Neural cell (in vitro differentiated cells): ENCODE measurements around the gene ADM. TPM values are rescaled to one million over a fixed set of nuclear protein-coding genes. Genes with fewer than 3 reads are reported as not detected.

Source experiments
- H2AFZ ChIP-seq: fragments of 200-600, 300-800 bp; sonication (generic), shearing (Covaris generic); 2 replicates; pipeline ENCODE4 v1.6.0; 2014; ENCODE audit warnings: low read depth, mild to moderate bottlenecking, antibody characterized with exemption, low read length, moderate library complexity
- H3F3A ChIP-seq: fragments of 200-600 bp; shearing (Covaris generic); 2 replicates; pipeline ENCODE4 v1.6.1; 2016; ENCODE audit warnings: mild to moderate bottlenecking, moderate library complexity, mixed read lengths, antibody characterized with exemption, low read length; ENCODE audit not compliant: insufficient read depth, poor library complexity, severe bottlenecking
- H3K27ac ChIP-seq: fragments of 200-600, 300-800 bp; sonication (generic), shearing (Covaris generic); 2 replicates; pipeline ENCODE4 v1.5.1; 2014; ENCODE audit warnings: mild to moderate bottlenecking, low read length, moderate library complexity
- H3K27me3 ChIP-seq: fragments of 300-800, 200-600 bp; sonication (generic), shearing (Covaris generic); 2 replicates; pipeline ENCODE4 v1.6.0; 2014; ENCODE audit warnings: mild to moderate bottlenecking, low read depth, low read length, moderate library complexity; ENCODE audit not compliant: insufficient read depth
- H3K36me3 ChIP-seq: fragments of 300-800, 200-600 bp; sonication (generic), shearing (Covaris generic); 2 replicates; pipeline ENCODE4 v1.5.1; 2014; ENCODE audit warnings: mild to moderate bottlenecking, antibody characterized with exemption, low read length, moderate library complexity; ENCODE audit not compliant: insufficient read depth
- H3K4me2 ChIP-seq: fragments of 300-800, 200-600 bp; sonication (generic), shearing (Covaris generic); 2 replicates; pipeline ENCODE4 v1.6.0; 2014; ENCODE audit warnings: mild to moderate bottlenecking, low read length
- H3K4me3 ChIP-seq: fragments of 300-800, 200-600 bp; sonication (generic), shearing (Covaris generic); 2 replicates; pipeline ENCODE4 v1.5.1; 2014; ENCODE audit warnings: mild to moderate bottlenecking, low read length, moderate library complexity
- H3K79me2 ChIP-seq: fragments of 200-600 bp; shearing (Covaris generic); replicated peaks from 2 replicates; pipeline ENCODE4 v1.6.0; 2014; ENCODE audit warnings: mild to moderate bottlenecking, low read length, moderate library complexity; ENCODE audit not compliant: insufficient read depth
- H3K9ac ChIP-seq: fragments of 300-800, 200-600 bp; sonication (generic), shearing (Covaris generic); 2 replicates; pipeline ENCODE4 v1.6.1; 2016; ENCODE audit warnings: mild to moderate bottlenecking, low read length, mixed read lengths
- H3K9me2 ChIP-seq: fragments of 200-600 bp; shearing (Covaris generic); 2 replicates; pipeline ENCODE4 v1.6.1; 2016; ENCODE audit warnings: mild to moderate bottlenecking, low read length, mixed read lengths; ENCODE audit not compliant: insufficient read depth
- H3K9me3 ChIP-seq: fragments of 200-600, 300-800 bp; sonication (generic), shearing (Covaris generic); 2 replicates; pipeline ENCODE4 v1.6.1; 2016; ENCODE audit warnings: mild to moderate bottlenecking, mixed run types, low read length, moderate library complexity, mixed read lengths
- H4K20me1 ChIP-seq: fragments of 200-600 bp; shearing (Covaris generic); 2 replicates; pipeline ENCODE4 v1.6.1; 2016; ENCODE audit warnings: mild to moderate bottlenecking, mixed run types; ENCODE audit not compliant: insufficient read depth
- EP300 ChIP-seq: fragments of 450-650 bp; conservative IDR thresholded peaks from 2 replicates; pipeline ENCODE4 v1.6.1; 2014; ENCODE audit warnings: antibody characterized with exemption, mild to moderate bottlenecking, moderate library complexity; ENCODE audit not compliant: poor library complexity, severe bottlenecking
- EZH2 ChIP-seq: fragments of 200-600, 300-800 bp; shearing (Covaris generic), sonication (generic); IDR thresholded peaks from 2 replicates; pipeline ENCODE4 v1.6.1; 2014; ENCODE audit warnings: antibody characterized with exemption, low read length, borderline replicate concordance, mild to moderate bottlenecking; ENCODE audit not compliant: insufficient read depth, poor library complexity, severe bottlenecking
- MXI1 ChIP-seq: fragments of 450-650 bp; conservative IDR thresholded peaks from 2 replicates; pipeline ENCODE4 v1.6.1; 2014; ENCODE audit warnings: antibody characterized with exemption, mild to moderate bottlenecking; ENCODE audit not compliant: poor library complexity, severe bottlenecking
- POLR2AphosphoS5 ChIP-seq: IDR thresholded peaks from 2 replicates; pipeline ENCODE4 v1.6.1; 2012
- RAD21 ChIP-seq: fragments of 450-650 bp; conservative IDR thresholded peaks from 2 replicates; pipeline ENCODE4 v1.6.1; 2014; ENCODE audit warnings: antibody characterized with exemption, mild to moderate bottlenecking, moderate library complexity
- SMC3 ChIP-seq: fragments of 450-650 bp; conservative IDR thresholded peaks from 2 replicates; pipeline ENCODE4 v1.6.1; 2014; ENCODE audit warnings: antibody characterized with exemption, mild to moderate bottlenecking, moderate library complexity; ENCODE audit not compliant: poor library complexity
- TAF1 ChIP-seq: IDR thresholded peaks from 2 replicates; pipeline ENCODE4 v1.6.1; 2012; ENCODE audit warnings: low read depth
- polyA plus RNA-seq: library from polyadenylated mRNA; depleted of rRNA; stranded (reverse); fragments of >200 nt; gene quantifications from 2 replicates; pipeline ENCODE4 v1.2.3, GENCODE V29; 2014
- TF ChIP-seq, protein P1 (sequence below): fragments of 450-650 bp; IDR thresholded peaks from 2 replicates; pipeline ENCODE4 v1.5.1; 2014; ENCODE audit warnings: antibody characterized with exemption, mild to moderate bottlenecking, moderate library complexity; ENCODE audit not compliant: poor library complexity, severe bottlenecking
- TF ChIP-seq, protein P2 (sequence below): IDR thresholded peaks from 2 replicates; pipeline ENCODE4 v1.6.1; 2012; ENCODE audit warnings: borderline replicate concordance

Gene ADM
- polyA plus RNA-seq, 1 donor from 2014 or later, result 1.6 TPM

DNA sequence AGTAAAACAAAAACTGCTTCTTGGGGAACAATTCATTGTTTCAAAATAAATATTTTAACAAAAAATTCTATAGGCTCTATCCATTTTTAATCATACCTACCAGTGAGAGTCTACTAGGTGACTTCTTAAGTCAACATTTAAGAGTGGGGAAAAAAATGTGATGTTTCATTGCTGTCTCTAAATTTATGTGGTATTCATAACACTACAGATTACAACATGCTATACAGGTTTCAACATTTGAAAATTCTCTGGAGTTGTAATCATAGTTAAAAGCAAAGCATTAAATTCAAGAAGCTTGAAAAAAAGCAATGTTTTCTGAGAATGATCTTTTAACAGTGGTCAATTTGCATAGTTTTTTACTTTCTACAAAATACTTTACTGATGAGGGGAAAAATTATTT lies 29.2 kb upstream of the ADM start:
- no peaks in the 10 kb centered on the region for H3K9me2 ChIP-seq
- H3K9me3 ChIP-seq, result no peaks in the 10 kb centered on the region
- TF ChIP-seq POLR2AphosphoS5 (no peak), EZH2 (no peak), EP300 (no peak), RAD21 (no peak), TAF1 (no peak), MXI1 (no peak), SMC3 (no peak)
- TF ChIP-seq, protein P1, sequence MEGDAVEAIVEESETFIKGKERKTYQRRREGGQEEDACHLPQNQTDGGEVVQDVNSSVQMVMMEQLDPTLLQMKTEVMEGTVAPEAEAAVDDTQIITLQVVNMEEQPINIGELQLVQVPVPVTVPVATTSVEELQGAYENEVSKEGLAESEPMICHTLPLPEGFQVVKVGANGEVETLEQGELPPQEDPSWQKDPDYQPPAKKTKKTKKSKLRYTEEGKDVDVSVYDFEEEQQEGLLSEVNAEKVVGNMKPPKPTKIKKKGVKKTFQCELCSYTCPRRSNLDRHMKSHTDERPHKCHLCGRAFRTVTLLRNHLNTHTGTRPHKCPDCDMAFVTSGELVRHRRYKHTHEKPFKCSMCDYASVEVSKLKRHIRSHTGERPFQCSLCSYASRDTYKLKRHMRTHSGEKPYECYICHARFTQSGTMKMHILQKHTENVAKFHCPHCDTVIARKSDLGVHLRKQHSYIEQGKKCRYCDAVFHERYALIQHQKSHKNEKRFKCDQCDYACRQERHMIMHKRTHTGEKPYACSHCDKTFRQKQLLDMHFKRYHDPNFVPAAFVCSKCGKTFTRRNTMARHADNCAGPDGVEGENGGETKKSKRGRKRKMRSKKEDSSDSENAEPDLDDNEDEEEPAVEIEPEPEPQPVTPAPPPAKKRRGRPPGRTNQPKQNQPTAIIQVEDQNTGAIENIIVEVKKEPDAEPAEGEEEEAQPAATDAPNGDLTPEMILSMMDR, result no peak
- TF ChIP-seq, protein P2, sequence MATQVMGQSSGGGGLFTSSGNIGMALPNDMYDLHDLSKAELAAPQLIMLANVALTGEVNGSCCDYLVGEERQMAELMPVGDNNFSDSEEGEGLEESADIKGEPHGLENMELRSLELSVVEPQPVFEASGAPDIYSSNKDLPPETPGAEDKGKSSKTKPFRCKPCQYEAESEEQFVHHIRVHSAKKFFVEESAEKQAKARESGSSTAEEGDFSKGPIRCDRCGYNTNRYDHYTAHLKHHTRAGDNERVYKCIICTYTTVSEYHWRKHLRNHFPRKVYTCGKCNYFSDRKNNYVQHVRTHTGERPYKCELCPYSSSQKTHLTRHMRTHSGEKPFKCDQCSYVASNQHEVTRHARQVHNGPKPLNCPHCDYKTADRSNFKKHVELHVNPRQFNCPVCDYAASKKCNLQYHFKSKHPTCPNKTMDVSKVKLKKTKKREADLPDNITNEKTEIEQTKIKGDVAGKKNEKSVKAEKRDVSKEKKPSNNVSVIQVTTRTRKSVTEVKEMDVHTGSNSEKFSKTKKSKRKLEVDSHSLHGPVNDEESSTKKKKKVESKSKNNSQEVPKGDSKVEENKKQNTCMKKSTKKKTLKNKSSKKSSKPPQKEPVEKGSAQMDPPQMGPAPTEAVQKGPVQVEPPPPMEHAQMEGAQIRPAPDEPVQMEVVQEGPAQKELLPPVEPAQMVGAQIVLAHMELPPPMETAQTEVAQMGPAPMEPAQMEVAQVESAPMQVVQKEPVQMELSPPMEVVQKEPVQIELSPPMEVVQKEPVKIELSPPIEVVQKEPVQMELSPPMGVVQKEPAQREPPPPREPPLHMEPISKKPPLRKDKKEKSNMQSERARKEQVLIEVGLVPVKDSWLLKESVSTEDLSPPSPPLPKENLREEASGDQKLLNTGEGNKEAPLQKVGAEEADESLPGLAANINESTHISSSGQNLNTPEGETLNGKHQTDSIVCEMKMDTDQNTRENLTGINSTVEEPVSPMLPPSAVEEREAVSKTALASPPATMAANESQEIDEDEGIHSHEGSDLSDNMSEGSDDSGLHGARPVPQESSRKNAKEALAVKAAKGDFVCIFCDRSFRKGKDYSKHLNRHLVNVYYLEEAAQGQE, result no peak
- H3K36me3 ChIP-seq, result no peaks in the 10 kb centered on the region
- H4K20me1 ChIP-seq, result no peaks in the 10 kb centered on the region
- H3K27ac ChIP-seq, result no peak overlapping the region
- no peak overlapping the region for H3K9ac ChIP-seq
- no peaks in the 10 kb centered on the region for H3K27me3 ChIP-seq
- H3K79me2 ChIP-seq, result peaks cover 8% of the 10 kb centered on the region
- H2AFZ ChIP-seq, result no peak overlapping the region
- no peaks in the 10 kb centered on the region for H3F3A ChIP-seq
- no peak overlapping the region for H3K4me2 ChIP-seq
- no peak overlapping the region for H3K4me3 ChIP-seq

GRCh38 chr11:10282117-10282516 lies 22.8 kb upstream of the ADM start:
- H3F3A ChIP-seq, result no peaks in the 10 kb centered on the region
- H3K36me3 ChIP-seq, result no peaks in the 10 kb centered on the region
- no peak overlapping the region for H3K4me3 ChIP-seq
- H4K20me1 ChIP-seq, result no peaks in the 10 kb centered on the region
- no peak overlapping the region for H3K27ac ChIP-seq
- H3K9ac ChIP-seq, result no peak overlapping the region
- no peak overlapping the region for H3K4me2 ChIP-seq
- TF ChIP-seq RAD21 (no peak), SMC3 (no peak), EZH2 (no peak), MXI1 (no peak)
- TF ChIP-seq, protein P1, result no peak
- no peaks in the 10 kb centered on the region for H3K27me3 ChIP-seq
- H3K79me2 ChIP-seq, result peaks cover 27% of the 10 kb centered on the region
- H3K9me3 ChIP-seq, result no peaks in the 10 kb centered on the region
- H2AFZ ChIP-seq, result no peak overlapping the region
- H3K9me2 ChIP-seq, result no peaks in the 10 kb centered on the region
